ENCODE data around the gene FSD1L. TPM values are rescaled to one million over a fixed set of nuclear protein-coding genes. Genes with fewer than 3 reads are reported as not detected.

FSD1L gene
- total and polyA plus RNA-seq, 2 experiments from 2014 or later, result 5.2 to 7.1 TPM

- Histone ChIP-seq H2AFZ (no peak overlapping the region), H3K4me3 (no peak overlapping the region), H3K4me2 (no peak overlapping the region), H3K9me2 (ENCODE audit: insufficient read depth) (no peaks in the 10 kb centered on the region; the same call in 1 of the 2 replicates), H3K27ac (ENCODE audit: low read depth) (no peak overlapping the region), H3K79me2 (replicated peaks; ENCODE audit: insufficient read depth) (no peaks in the 10 kb centered on the region), H3K27me3 (ENCODE audit: insufficient read depth) (no peaks in the 10 kb centered on the region), H3F3A (replicated peaks; ENCODE audit: low read depth) (no peaks in the 10 kb centered on the region), H4K20me1 (replicated peaks; ENCODE audit: insufficient read depth) (no peaks in the 10 kb centered on the region), H3K36me3 (ENCODE audit: insufficient read depth) (no peaks in the 10 kb centered on the region; the same call in 1 of the 2 replicates), H3K4me1 (ENCODE audit: insufficient read depth) (no peaks in the 10 kb centered on the region)
- Mint-ChIP-seq H3K9me3 (peaks cover 4% of the 10 kb centered on the region; the same call in 2 of the 3 replicates), H3K27me3 (ENCODE audit: insufficient read depth, low read depth, poor library complexity) (peaks cover 2% of the 10 kb centered on the region), H3K4me3 (no peak overlapping the region), H3K4me1 (no peaks in the 10 kb centered on the region), H3K27ac (no peak overlapping the region), H3K36me3 (ENCODE audit: low read depth) (peaks cover 23% of the 10 kb centered on the region)
- no peak for TF ChIP-seq ETS1 (IDR thresholded peaks at IDR 0.05)
- no peak for TF ChIP-seq REST (IDR thresholded peaks at IDR 0.05; ENCODE audit: unreplicated experiment)
- TF ChIP-seq STAT1 (IDR thresholded peaks at IDR 0.05; ENCODE audit: unreplicated experiment), result no peak
- no peak for TF ChIP-seq CREB1 (CRISPR knock-in tag; IDR thresholded peaks at IDR 0.05; ENCODE audit: low read depth)
- TF ChIP-seq NANOG (IDR thresholded peaks at IDR 0.05; ENCODE audit: borderline replicate concordance), result no peak
- TF ChIP-seq ZNF114 (CRISPR knock-in tag; IDR thresholded peaks at IDR 0.05), result no peak
- TF ChIP-seq ZNF462 (CRISPR knock-in tag; IDR thresholded peaks at IDR 0.05), result no peak
- no peak for TF ChIP-seq POLR2AphosphoS5 (IDR thresholded peaks at IDR 0.05; ENCODE audit: low read depth)
- no peak for TF ChIP-seq JUNB (IDR thresholded peaks at IDR 0.05; ENCODE audit: unreplicated experiment)
- DNase-seq (ENCODE audit: low spot score) (no peak), ATAC-seq (peak; percentile 76)
Measured at GRCh38 chr9:105593145-105593544, 145.3 kb downstream of the FSD1L start.
